SU-DHL-6 (cell line): Measurements from ENCODE around the gene PRSS21.

ENCODE experiments used
- CTCF ChIP-seq: fragments of 200-600 bp; sonication (generic); IDR thresholded peaks from one replicate; pipeline ENCODE4 v1.5.1; 2017; ENCODE audit warnings: antibody characterized with exemption, mild to moderate bottlenecking, low read length, moderate library complexity; ENCODE audit not compliant: insufficient read depth, poor library complexity, severe bottlenecking
- EZH2phosphoT487 ChIP-seq: fragments of 200-600 bp; sonication (generic), shearing (Covaris generic); conservative IDR thresholded peaks from 2 replicates; pipeline ENCODE4 v1.6.1; 2018; ENCODE audit warnings: mild to moderate bottlenecking, antibody characterized with exemption, low read length, moderate library complexity, mixed read lengths

- TF ChIP-seq EZH2phosphoT487, result no peak
- TF ChIP-seq CTCF, result no peak
Measured at GRCh38 chr16:2830355-2830695, 13.3 kb downstream of the PRSS21 start.
